HCEC 1CT (cell line): ENCODE measurements around the gene SLC25A47.

Source experiments
- DNase-seq: peaks from one replicate; pipeline ENCODE4 v3.0.0-alpha.2; 2017

Gene SLC25A47

GRCh38 chr14:100348784-100349685, 25.9 kb downstream of the SLC25A47 start:
- DNase-seq = no peak

GRCh38 chr14:100350276-100350926, 27.3 kb downstream of the SLC25A47 start:
- no peak for DNase-seq

GRCh38 chr14:100350986-100351385, 27.8 kb downstream of the SLC25A47 start:
- no peak for DNase-seq

GRCh38 chr14:100358396-100358795, 35.3 kb downstream of the SLC25A47 start:
- no peak for DNase-seq

- no peak for DNase-seq
Observed at GRCh38 chr14:100359111-100359510, 36.0 kb downstream of the SLC25A47 start.

- DNase-seq = no peak
Observed at GRCh38 chr14:100359881-100360280, 36.7 kb downstream of the SLC25A47 start.

- no peak for DNase-seq
Observed at GRCh38 chr14:100361626-100362025, 38.5 kb downstream of the SLC25A47 start.

GRCh38 chr14:100362311-100362927, 39.3 kb downstream of the SLC25A47 start:
- DNase-seq = no peak

- DNase-seq = no peak
Observed at GRCh38 chr14:100363053-100363452, 39.9 kb downstream of the SLC25A47 start.

- no peak for DNase-seq
Observed at GRCh38 chr14:100364403-100364802, 41.3 kb downstream of the SLC25A47 start.

GRCh38 chr14:100365741-100366140, 42.6 kb downstream of the SLC25A47 start:
- no peak for DNase-seq

- no peak for DNase-seq
Observed at GRCh38 chr14:100369019-100369418, 45.9 kb downstream of the SLC25A47 start.

GRCh38 chr14:100370003-100370402, 46.9 kb downstream of the SLC25A47 start:
- DNase-seq = no peak

- no peak for DNase-seq
Observed at GRCh38 chr14:100371773-100372172, 48.6 kb downstream of the SLC25A47 start.

GRCh38 chr14:100372357-100373048, 49.4 kb downstream of the SLC25A47 start:
- no peak for DNase-seq

- DNase-seq = no peak
Observed at GRCh38 chr14:100374270-100374669, 51.1 kb downstream of the SLC25A47 start.

- DNase-seq = peak; percentile 10
Observed at GRCh38 chr14:100374876-100375265, 51.7 kb downstream of the SLC25A47 start.

- DNase-seq = peak; percentile 73
Observed at GRCh38 chr14:100375266-100375962, 52.3 kb downstream of the SLC25A47 start.

- DNase-seq = peak; percentile 95
Observed at GRCh38 chr14:100375963-100376735, 53.0 kb downstream of the SLC25A47 start, which contains the start of gene WDR25. TSS of gene WDR25 (plus strand) at chr14:100376485.

- DNase-seq = peak; percentile 56
Observed at GRCh38 chr14:100376751-100377171, 53.6 kb downstream of the SLC25A47 start.
